ENCODE measurements around the gene WFDC8. TPM values are rescaled to one million over a fixed set of nuclear protein-coding genes. Genes with fewer than 3 reads are reported as not detected.

The WFDC8 gene
- total RNA-seq: not detected in 2 replicates

DNA sequence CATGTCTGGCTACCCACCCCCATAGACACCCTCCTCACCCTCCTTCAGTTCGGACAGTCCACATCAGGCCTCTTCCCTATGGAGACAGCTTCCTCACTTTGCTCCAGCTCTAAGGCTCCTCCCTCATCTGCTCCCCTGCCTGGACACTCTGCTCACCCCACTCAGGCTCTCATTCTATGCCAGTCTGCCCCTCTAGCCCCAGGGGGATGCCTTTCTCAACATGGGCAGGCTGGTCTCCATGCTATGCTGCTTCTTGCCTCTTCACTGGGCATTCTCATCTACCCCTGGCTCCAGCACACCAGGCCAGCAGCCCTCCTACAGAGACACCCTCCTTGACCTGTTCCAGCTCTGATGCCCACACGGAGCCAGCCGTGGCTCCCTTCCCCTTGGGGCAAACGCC, at the start of gene WFDC8:
TSS of gene WFDC8 (minus strand) at position 101 of the 400 bp plus-strand sequence. CDS start at position 64, 37 bp downstream.

DNA sequence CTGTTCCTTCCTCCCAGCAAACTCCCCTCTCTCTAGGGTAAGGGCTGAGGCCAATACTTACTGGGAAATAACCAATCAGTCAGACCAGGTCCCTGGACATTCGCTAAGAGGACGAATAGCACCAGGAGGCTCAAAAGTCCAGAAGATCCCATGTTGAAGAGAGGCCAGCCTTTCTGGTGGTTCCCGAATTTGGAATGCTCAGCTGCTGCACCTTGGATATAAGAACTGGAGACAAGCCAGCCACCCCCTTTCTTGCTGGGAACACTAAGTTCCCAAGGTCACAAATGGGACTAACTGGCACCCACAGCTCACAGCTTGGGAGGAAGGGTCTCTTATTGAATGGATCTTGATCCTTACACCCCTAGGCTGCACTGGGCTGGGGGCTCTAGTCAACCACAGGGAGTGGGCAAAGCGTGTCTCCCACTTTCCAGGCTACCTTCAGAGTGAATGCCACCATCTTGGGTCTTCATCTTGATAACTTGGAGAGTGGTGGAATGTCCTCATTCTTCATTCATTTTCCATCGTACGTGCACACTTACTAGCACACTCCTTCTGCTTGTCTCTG, 31.8 kb downstream of the WFDC8 start, which contains the start of gene EPPIN:
TSS of gene EPPIN (minus strand) at position 196 of the 565 bp plus-strand sequence. CDS start at position 152, 44 bp downstream.

DNA sequence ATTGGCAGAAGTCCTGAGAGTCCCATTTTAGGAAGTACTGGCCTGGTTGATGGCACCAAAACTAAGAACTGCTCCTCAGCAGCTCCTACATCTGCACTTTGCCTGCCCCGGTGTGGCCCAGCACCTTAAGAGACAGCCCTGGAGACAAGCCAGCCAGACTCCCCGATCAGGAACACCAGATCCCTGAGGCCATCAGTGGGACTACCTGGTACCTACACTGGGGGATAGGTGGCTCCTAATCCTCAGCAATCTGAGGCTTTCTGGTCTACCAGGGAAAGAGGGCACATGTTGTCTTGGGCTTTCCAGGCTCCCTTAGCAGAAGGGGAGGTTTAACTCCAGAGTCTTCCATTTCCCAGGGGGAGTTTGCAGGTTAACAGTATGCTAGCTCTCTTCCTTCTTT, 39.7 kb downstream of the WFDC8 start, which contains the start of gene WFDC6:
TSS of gene WFDC6 (minus strand) at position 101 of the 400 bp plus-strand sequence. CDS start at position 26, 75 bp downstream.

DNA sequence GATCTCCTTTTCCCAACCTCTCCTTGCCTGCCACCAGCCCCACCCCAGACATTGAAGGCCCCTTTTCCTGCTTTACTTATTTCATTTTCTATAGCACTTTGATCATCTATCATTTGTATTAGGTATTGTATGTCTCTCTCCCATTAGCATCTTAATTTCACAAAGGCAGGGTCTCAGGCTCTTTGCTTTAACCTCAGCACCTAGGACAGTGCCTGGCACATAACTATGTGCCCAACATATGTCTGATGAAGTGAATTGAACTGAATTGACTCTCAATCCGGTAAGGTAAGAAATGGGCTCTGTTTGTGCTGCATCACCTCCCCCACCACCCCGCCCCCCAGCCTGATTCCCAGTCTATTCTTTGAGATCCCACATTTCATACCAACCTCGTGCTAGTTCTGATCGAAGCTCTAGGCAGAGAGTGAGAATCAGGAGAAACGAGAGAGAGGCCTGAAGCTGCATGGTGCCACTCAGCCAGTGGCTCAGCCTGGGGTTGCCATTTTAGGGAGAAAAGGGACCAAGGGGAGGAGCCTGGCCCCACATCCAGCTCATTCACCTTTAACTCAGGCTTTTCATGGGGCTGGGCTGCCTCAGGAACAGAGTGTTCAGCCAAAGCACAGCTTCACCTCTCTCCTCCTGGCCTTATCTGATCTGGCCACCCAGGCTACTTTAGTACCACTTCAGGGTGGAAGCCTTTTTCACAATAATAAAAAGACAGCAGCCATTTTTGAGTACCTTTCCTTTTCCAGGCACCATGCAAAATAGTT, 63.8 kb downstream of the WFDC8 start, which contains the start of gene SPINT3:
TSS of gene SPINT3 (minus strand) at position 476 of the 767 bp plus-strand sequence. CDS start at position 462, 14 bp downstream.

Small RNA genes lying within 50 kb of the gene (small RNA-seq; reads per million reads assigned to genes)
- gene AL031663.1 (not detected), gene HSPD1P21 (not detected), gene RNA5SP485 (not detected)

Other genes starting within 250 kb of the WFDC8 start
- gene SDC4, start 230.9 kb downstream of the WFDC8 start, total RNA-seq: 170 and 210 TPM in 2 replicates
- gene SYS1, start 216.1 kb downstream of the WFDC8 start, total RNA-seq: 32.5 and 33.3 TPM in 2 replicates
- gene TP53TG5, start 201.0 kb downstream of the WFDC8 start, total RNA-seq: not detected in 2 replicates
- 3.9 and 10.2 TPM in 2 replicates for gene DBNDD2, start 171.0 kb downstream of the WFDC8 start, total RNA-seq
- gene PIGT, start 163.1 kb downstream of the WFDC8 start, total RNA-seq: 51.0 and 63.4 TPM in 2 replicates
- not detected in 2 replicates for gene WFDC2, start 109.5 kb downstream of the WFDC8 start, total RNA-seq
- gene SPINT3, start 63.7 kb downstream of the WFDC8 start, total RNA-seq: not detected in 2 replicates
- not detected in 2 replicates for gene WFDC6, start 39.8 kb downstream of the WFDC8 start, total RNA-seq
- not detected in 2 replicates for gene EPPIN, start 31.9 kb downstream of the WFDC8 start, total RNA-seq
- not detected in 2 replicates for gene WFDC10A, start 50.5 kb upstream of the WFDC8 start, total RNA-seq
- gene WFDC9, start 52.0 kb upstream of the WFDC8 start, total RNA-seq: not detected in 2 replicates
- not detected in 2 replicates for gene WFDC11, start 91.0 kb upstream of the WFDC8 start, total RNA-seq
- gene WFDC13, start 122.8 kb upstream of the WFDC8 start, total RNA-seq: not detected in 2 replicates
- 0.32 TPM in 1 of 2 replicates, not detected in the other for gene WFDC10B, start 125.7 kb upstream of the WFDC8 start, total RNA-seq
- gene SPINT4, start 143.1 kb upstream of the WFDC8 start, total RNA-seq: not detected in 2 replicates
- 0.61 TPM in 1 of 2 replicates, not detected in the other for gene WFDC3, start 212.6 kb upstream of the WFDC8 start, total RNA-seq
- 5.5 and 13.8 TPM in 2 replicates for gene DNTTIP1, start 212.7 kb upstream of the WFDC8 start, total RNA-seq
- gene UBE2C, start 233.4 kb upstream of the WFDC8 start, total RNA-seq: 2.3 and 4.5 TPM in 2 replicates
- not detected in 2 replicates for gene TNNC2, start 248.0 kb upstream of the WFDC8 start, total RNA-seq